ENCODE measurements around the gene ZBTB16. TPM values are rescaled to one million over a fixed set of nuclear protein-coding genes. Genes with fewer than 3 reads are reported as not detected.

The ZBTB16 gene
- total RNA-seq, 1 experiment from 2014 or later: 0.21 TPM

DNA sequence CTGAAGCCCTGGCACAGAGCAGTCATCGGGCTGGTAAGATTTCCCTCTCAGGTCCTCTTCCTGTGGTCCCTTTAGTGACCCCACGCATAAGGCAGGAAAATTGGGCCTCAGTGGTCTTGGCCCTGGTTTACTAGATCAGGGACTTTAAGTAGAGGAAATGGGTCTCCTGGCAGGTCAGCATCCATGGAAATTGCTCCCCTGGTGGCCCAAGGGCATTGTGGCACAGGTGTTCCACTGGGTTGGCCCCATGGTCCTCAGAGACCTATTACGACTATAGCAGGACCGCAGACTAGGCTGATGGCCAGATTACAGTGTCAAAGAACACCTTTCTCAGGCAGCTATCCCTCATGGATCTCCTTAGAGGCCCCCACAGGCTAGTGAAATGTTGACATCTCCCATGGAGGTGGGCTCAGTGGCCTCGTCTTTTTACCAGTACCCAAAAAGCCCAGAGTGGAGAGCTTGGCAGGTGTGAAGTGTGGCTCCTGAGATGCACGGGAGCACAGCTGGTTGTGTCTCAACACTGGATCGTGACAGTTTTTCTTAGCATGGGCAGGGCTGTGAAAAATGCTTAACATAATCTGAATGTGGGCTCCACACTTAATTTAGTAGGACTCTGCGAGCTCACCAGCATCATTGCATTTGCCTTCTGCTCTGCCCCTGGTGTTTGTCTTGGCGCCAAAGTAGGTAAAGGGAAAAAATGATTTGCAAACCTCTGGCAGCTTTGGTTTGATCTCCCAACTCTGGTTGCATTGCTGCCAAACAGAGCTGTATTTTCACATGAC lies 74.2 kb downstream of the ZBTB16 start:
- TF ChIP-seq POLR2AphosphoS5 (IDR thresholded peaks at IDR 0.05; ENCODE audit: low read depth, low read length): no peak
- no peak for TF ChIP-seq TCF7L2 (IDR thresholded peaks at IDR 0.05; ENCODE audit: low read depth, low read length)
- TF ChIP-seq, protein P1, sequence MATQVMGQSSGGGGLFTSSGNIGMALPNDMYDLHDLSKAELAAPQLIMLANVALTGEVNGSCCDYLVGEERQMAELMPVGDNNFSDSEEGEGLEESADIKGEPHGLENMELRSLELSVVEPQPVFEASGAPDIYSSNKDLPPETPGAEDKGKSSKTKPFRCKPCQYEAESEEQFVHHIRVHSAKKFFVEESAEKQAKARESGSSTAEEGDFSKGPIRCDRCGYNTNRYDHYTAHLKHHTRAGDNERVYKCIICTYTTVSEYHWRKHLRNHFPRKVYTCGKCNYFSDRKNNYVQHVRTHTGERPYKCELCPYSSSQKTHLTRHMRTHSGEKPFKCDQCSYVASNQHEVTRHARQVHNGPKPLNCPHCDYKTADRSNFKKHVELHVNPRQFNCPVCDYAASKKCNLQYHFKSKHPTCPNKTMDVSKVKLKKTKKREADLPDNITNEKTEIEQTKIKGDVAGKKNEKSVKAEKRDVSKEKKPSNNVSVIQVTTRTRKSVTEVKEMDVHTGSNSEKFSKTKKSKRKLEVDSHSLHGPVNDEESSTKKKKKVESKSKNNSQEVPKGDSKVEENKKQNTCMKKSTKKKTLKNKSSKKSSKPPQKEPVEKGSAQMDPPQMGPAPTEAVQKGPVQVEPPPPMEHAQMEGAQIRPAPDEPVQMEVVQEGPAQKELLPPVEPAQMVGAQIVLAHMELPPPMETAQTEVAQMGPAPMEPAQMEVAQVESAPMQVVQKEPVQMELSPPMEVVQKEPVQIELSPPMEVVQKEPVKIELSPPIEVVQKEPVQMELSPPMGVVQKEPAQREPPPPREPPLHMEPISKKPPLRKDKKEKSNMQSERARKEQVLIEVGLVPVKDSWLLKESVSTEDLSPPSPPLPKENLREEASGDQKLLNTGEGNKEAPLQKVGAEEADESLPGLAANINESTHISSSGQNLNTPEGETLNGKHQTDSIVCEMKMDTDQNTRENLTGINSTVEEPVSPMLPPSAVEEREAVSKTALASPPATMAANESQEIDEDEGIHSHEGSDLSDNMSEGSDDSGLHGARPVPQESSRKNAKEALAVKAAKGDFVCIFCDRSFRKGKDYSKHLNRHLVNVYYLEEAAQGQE (IDR thresholded peaks at IDR 0.05; ENCODE audit: insufficient read depth in 1 of 2, low read depth in 2 of 2, low read length in 1 of 2): no peak
- TF ChIP-seq, protein P2, sequence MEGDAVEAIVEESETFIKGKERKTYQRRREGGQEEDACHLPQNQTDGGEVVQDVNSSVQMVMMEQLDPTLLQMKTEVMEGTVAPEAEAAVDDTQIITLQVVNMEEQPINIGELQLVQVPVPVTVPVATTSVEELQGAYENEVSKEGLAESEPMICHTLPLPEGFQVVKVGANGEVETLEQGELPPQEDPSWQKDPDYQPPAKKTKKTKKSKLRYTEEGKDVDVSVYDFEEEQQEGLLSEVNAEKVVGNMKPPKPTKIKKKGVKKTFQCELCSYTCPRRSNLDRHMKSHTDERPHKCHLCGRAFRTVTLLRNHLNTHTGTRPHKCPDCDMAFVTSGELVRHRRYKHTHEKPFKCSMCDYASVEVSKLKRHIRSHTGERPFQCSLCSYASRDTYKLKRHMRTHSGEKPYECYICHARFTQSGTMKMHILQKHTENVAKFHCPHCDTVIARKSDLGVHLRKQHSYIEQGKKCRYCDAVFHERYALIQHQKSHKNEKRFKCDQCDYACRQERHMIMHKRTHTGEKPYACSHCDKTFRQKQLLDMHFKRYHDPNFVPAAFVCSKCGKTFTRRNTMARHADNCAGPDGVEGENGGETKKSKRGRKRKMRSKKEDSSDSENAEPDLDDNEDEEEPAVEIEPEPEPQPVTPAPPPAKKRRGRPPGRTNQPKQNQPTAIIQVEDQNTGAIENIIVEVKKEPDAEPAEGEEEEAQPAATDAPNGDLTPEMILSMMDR (IDR thresholded peaks at IDR 0.05): no peak
- no peak for TF ChIP-seq SIN3A (IDR thresholded peaks at IDR 0.05; ENCODE audit: borderline replicate concordance, insufficient read depth, low read depth, low read length)
- intact Hi-C loops (cut with micrococcal nuclease; ENCODE audit: unreplicated experiment) (no loop called here), in situ Hi-C loops (cut with HindIII; ENCODE audit: low pct_unique_long_range_greater_than_20kb, low sequenced_read_pairs) (no loop called here)
- POLR2A ChIA-PET: no interaction called here
- Histone ChIP-seq H3K27me3 (ENCODE audit: control insufficient read depth, insufficient read depth, low read length) (peaks cover 15% of the 10 kb centered on the region), H3K27ac (ENCODE audit: low read length) (no peak overlapping the region), H3K36me3 (ENCODE audit: control insufficient read depth, insufficient read depth, low read length) (no peaks in the 10 kb centered on the region), H3K4me3 (ENCODE audit: low read depth in 2 of 2, low read length in 2 of 2) (no peak overlapping the region), H3K4me1 (ENCODE audit: control insufficient read depth, insufficient read depth, low read length) (no peaks in the 10 kb centered on the region), H3K9me3 (ENCODE audit: control insufficient read depth, insufficient read depth, low read depth, low read length) (no peaks in the 10 kb centered on the region)
- DNase-seq (ENCODE audit: low read depth, low spot score) (no peak), ATAC-seq (no peak)
- no TSS peak for BruUV-seq (replicated peaks)
- CTCF ChIA-PET: interaction anchor here (0.5 kb wide), 1 partner anchor 127 kb away, joined by 3 read pairs; no protein-coding TSS in a partner anchor

DNA sequence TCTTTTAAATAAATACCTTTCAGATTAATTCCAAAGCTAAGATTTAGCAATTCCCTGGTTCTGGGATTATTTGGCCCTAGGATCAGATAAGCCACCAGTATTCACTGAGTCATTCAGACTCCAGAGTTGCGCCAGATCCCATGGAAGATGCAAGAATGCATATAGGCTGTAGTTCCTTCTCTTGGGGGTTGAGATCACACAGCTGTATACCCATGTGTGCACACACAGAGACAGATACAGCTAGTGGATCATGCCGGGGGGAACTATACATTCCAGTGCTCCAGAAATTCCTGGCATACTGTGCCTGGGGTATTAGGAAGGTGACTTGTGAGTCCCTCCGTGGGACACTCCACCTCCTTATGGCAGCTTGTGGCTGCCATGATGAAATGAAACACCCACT lies 75.4 kb downstream of the ZBTB16 start:
- peaks cover 17% of the 10 kb centered on the region for H3K27me3 ChIP-seq (ENCODE audit: control insufficient read depth, insufficient read depth, low read length)
- no TSS peak for BruUV-seq (replicated peaks)
- in situ Hi-C loops (cut with HindIII; ENCODE audit: low pct_unique_long_range_greater_than_20kb, low sequenced_read_pairs) (no loop called here), intact Hi-C loops (cut with micrococcal nuclease; ENCODE audit: unreplicated experiment) (no loop called here)
- H3K9me3 ChIP-seq (ENCODE audit: control insufficient read depth, insufficient read depth, low read depth, low read length): no peaks in the 10 kb centered on the region
- no peaks in the 10 kb centered on the region for H3K36me3 ChIP-seq (ENCODE audit: control insufficient read depth, insufficient read depth, low read length)
- no peak for DNase-seq (ENCODE audit: low read depth, low spot score)
- TF ChIP-seq POLR2AphosphoS5 (IDR thresholded peaks at IDR 0.05; ENCODE audit: low read depth, low read length): no peak
- TF ChIP-seq, protein P2 (IDR thresholded peaks at IDR 0.05): no peak
- H3K4me1 ChIP-seq (ENCODE audit: control insufficient read depth, insufficient read depth, low read length): no peaks in the 10 kb centered on the region
- no peak overlapping the region for H3K27ac ChIP-seq (ENCODE audit: low read length)
- no peak overlapping the region for H3K4me3 ChIP-seq (ENCODE audit: low read depth in 2 of 2, low read length in 2 of 2)
- ChIA-PET CTCF (no interaction called here), POLR2A (no interaction called here)
- ATAC-seq: no peak

Measured in Panc1 (cell line).